RPMI7951 (cell line): ENCODE measurements around the gene AAMP. TPM values are rescaled to one million over a fixed set of nuclear protein-coding genes. Genes with fewer than 3 reads are reported as not detected.

Experiments used
- DNase-seq: peaks from one replicate; pipeline ENCODE4 v3.0.0-alpha.2; 2012; ENCODE audit warnings: low read depth
- total RNA-seq: library from RNA; depleted of rRNA; stranded (reverse); fragments of >200 nt; shearing (Covaris generic); gene quantifications from 2 replicates; pipeline ENCODE4 v1.2.3, GENCODE V29; 2014

Gene AAMP
- total RNA-seq, 1 experiment from 2014 or later: 126 TPM

DNA sequence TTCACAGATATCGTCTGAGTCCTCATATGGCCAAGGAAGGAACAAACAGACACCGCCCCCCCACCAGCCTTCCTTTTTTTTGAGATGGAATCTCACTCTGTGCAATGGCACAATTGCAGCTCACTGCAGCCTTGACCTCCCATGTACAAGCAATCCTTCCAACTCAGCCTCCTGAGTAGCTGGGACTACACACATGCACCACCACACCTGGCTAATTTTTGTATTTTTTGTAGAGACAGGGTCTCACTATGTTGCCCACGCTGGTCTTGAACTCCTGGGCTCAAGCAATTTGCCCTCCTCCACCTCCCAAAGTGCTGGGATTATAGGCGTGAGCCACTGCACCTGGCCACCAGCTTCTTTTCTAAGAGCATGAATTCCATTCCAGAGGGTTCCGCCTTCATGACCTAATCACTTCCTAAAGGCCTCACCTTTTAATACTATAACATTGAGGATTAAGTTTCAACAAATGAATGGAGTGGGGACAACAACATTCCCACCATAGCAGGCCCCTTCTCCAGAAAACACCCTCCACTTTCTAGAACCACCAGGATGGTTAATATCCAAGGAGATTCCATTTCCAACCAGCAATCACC, 24.6 kb upstream of the AAMP start:
- DNase-seq: no peak

DNA sequence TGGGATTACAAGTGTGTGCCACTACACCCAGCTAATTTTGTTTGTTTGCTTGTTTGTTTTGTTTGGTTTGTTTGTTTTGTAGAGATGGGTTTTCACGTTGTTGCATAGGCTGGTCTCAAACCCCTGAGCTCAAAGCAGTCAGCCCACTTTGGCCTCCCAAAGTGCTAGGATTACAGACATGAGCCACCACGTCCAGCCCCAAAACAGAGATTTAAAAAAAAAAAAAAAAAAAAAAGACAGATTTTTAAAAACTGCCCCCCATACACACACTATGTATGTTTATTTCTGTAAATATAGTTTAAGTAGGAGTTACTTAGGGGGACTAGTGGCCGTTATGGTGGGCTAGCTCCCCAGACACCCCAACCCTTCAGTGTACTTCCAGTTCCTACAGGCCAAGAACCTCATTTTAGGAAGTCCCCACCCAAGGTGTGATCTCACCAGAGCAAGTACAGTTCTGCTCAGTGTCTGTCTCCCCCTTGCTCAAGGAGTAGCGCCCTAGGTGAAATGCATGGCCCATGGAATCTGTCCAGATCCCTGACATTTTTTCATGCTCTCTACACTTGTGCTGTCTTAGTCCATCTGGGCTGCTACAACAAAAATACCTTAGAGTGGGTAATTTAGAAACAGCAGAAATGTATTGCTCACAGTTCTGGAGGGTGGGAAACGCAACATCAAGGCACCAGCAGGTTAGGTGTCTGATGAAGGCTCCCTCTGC, 23.9 kb upstream of the AAMP start:
- DNase-seq: no peak

DNA sequence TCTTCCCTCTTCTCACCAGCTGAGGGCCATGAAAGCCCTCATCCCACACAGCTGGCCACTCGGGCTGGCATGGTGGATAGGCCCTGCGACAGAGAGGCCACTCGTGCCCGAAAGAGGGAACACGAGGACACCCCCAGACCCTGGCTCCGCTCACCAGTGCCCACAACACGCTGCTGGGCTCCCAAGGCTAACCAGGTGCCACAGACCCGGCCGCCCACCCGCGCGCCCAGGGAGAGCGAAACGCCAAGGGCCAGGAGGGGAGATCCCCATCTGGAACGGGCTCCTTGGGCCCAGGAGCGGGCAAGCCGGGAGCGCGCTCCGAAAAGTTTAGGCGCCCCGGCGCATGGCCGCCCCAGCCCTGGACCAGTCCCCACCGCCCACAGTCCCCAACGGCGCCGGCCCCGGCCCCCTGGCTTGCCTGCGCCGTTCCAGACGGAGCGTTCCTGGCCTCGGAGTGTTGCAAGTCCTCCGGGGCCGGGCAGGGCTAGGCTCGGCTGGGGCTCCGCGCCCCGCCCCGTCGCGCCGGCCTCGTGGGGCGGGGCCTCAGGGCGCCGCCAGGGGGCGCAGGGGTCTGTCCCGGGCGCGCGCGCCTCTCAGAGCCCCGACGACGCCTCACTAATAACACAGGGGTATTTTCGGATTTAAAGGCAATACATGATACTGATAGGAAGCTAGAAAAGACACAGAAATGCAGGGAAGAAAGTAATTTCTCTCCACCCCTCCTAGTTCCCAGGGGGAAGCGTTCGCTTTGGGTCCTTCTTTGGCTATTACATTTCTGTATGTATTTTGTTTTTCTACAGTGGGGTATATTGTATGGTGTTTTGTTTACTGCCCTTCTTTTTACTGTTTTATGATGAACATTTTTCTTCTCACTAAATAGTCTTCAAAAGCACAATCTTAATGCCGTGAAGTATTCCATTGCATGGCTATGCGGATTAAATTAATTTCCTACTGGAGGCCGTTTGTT, 22.4 kb upstream of the AAMP start, which contains the start of gene TMBIM1:
TSS of gene TMBIM1 (minus strand) at position 456 of the 967 bp plus-strand sequence. CDS start 10,362 bp downstream, outside the sequence.
- peak; percentile 69 for DNase-seq

DNA sequence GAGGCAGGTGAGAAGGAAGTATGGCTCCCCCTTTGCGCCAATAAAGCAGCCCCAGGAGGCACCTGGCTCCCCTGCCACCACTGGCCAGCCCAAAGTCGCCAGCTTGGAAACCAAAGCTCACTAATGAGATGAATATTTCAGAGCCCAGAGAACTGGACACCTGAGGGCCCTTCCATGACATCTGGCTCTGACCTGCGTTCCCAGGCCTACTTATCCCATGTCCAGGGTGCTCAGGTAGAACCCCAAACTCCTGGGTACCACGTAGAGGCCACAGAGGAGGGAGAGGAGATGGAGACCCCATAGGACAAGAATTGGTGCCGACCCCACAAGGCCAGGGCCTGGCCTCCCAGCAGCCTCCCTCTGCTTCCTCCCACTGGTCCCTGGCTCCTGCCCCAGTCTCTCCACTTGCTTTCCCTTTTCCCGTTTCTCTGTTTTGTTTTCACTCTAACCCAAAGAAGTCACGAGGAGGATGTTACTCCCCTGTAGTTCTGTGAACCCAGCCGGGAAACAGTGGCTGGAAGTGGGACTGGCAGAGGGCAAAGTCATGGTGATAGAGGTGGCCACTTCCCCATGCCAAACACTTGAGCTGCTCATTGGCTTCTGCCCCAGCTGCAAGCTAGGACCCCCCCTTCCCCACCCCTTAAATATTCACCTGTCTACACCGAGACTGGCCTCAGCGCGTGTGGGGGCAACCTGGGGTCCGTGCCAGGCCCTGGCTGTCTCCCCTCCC, 21.5 kb upstream of the AAMP start:
- peak; percentile 35 for DNase-seq

DNA sequence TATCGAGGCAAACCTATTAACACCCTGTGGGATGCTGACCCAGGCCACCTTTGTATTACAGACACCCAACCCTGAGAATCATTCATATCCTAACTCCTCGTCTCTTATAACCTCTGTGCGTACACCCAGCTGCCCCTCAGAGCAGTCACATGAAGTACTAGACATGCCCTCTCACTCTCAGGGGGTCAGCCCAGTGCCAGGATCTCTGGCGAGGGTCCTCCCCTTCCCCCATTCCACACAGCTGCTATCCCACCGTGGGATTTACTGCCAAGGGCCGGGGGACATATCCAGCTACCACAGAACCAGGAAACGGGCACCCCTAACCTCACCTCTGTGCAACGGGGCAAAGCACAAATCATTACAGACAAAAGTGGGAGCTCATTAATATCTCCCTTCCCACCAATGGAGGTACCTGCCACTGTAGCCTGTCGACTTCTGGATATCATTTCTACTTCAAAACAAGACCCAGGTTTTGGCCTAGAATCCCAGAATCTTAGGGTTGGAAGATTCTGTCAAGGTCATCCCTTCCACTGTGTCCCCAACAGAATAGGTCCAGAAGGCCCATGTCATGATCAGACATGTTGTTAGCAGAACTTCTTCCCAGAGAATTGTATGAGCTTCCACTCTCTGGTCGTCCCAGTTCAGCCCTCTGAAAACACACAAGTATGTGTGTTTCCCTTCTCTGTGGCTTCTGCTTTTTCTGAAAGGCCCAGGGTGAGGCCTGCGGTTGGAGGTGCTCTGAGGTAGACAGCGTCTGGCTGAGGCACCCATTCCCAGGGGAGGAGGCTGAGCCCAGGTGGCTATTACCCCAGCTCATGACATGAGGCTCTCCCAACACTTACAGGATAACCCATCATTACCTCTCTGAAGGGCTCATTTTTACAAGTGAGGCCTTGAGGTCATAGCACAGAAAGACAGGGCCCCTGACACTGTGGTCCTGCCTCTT, 20.7 kb upstream of the AAMP start:
- no peak for DNase-seq

DNA sequence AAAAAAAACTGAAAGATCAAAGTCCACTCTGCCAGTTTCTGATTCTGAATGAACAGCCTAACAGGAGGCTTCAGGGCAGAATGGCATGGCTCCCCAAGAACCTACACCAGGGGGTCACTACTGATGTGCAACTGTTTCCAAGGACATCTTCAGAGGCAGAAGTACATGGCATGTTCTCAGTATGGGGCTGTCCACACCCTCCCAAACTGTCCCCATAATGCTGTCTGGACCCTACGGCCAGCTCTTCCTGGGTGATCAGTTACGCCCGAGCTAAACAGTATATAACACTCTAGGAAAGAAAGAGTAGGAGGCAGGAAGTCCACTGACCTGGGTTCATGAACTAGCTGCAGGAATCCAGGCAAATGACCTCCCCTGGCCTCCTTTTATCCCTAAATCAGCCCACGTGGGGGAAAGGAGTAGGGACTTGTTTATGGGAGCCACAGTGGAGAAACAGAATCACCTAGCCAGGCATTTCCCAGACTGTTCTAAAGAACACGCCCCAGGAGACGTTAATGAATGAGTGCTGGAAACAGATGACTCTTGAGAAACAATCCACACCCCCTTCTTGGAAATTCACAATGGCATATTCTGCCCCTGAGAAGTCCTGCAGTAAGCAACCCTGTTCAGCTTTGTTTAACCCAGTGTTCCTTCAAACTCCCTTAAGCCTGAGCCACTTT, 19.8 kb upstream of the AAMP start:
- DNase-seq: no peak

DNA sequence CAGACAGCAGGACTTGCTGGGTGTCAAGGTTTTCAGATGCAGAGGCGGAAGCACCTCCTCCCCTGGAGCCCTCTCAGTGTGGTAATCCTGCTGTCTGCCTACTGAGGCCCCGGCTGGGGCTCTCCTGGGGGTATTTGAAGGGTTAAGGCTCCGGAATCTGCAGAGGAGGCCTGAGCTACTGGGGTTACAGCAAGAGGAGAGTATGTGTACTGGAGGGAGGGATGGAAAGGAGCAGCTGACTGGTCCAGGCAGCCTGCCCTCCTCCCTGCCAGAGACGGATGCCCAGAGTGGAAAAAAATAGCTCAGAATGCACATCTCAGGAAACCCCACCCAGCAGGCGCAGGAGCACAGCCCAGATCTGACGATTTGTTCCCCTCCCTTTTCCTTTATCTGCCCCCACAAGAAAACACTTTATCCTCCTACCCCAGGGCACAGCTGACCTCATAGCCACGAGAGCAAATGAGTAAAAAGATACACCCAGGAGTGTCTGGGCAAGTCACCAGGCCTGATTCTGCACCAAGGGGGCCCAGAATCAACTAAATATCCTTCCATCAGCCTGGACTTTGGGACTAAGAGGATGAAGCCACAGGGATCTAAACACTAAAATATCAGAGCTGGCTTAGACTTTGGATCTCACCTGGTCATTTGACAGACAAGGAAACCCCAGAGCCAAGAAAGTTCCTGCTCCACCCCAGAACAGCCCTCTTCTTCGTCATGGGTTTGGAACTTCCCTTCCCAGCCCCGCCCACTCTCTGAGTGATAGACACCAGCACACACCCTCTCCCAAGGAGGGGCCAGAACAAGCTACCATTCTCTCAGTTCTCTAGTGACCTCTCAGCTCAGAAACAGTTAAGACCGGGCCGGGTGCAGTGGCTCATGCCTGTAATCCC, 16.9 kb upstream of the AAMP start:
- DNase-seq: peak; percentile 96

DNA sequence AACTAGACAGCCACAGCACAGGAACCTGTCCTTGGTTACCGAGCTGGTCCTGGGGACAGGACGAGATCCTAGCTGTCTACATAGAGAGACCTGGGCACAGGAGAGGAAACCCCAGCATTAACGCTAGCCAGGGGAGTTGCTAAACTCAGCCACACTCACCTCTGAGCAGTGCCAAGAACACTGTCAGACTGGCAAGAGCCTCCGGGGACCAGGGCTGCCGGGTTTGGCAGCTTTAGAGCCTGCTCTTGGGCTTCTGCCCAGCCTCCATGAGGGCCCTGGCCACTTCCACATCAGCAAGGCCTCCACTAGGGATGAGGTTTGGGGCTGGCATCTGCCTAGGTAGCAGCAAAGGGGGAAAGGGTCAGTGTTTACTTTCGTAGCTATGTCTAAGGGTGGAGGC, 15.7 kb upstream of the AAMP start:
- DNase-seq: peak; percentile 60

DNA sequence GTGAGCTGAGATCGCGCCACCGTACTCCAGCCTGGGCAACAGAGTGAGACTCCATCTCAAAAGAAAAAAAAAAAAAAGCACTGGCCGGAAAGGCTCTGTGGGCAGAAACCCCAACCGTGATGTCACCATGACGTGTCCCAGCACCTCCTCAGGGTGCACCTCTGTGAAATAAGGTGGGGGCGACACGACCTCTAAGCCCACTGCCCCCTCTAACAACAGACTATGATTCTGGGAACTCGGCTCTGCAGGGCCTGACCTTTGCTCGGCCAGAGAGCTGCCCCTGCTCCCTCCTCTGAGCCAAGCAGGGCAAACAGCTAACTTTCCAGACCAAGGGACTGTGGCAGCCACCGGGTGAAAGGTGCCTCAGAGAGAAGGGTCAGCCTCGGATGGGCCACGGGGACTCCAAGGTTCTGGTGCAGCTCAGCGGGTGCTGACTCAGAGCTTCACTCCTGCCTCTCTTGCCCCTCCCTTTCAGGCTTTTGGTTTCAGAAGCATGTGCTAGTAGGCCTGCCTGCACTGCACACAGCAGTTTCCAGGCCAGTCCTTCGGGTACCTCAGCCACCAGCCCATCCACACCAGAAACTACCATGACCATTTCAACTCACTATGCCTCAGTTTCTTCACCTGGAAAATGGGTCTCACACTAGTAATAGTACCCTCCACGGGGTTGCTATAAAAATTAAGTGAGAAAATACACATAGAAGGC, 14.3 kb upstream of the AAMP start:
- DNase-seq: peak; percentile 73

DNA sequence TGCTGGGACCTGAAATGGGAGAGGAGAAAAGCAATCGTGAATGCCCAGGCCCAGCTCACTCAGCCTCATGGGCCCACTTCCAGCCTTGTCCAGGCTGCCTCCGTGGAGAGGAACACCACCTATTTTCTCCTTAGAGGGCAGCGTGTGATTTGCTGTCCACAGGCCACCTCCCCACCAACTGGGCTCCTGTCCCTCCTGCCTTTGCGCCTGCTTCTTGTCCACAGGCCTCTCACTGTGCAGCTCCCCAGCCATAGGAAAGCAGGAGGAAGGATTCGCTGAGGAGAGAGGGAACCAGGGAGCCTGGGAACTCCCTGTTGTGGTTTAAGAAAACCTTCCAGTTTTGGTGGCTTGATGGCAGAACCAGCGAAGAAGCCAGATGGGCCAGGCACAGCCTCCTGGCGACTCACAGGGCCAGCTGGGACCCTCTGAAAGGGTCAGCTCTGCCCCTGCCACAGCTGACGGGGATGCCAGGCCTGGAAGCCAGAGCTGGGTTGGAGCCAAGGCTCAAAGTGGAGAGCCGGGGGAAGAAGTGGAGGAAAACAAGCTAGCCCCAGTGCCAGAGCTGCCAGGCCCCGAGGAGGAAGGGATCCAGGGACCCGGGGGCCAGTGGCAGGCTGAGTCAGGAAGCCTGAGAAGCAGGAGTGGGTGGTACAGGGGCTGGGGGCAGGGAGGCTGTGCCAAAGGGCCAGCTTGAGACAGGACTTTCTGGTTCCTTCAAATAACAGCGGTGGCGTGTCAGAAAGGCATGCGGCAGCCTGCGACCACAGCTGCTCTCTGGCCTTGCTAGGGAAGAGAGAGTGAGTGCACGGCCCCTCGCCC, 12.4 kb upstream of the AAMP start:
- no peak for DNase-seq

DNA sequence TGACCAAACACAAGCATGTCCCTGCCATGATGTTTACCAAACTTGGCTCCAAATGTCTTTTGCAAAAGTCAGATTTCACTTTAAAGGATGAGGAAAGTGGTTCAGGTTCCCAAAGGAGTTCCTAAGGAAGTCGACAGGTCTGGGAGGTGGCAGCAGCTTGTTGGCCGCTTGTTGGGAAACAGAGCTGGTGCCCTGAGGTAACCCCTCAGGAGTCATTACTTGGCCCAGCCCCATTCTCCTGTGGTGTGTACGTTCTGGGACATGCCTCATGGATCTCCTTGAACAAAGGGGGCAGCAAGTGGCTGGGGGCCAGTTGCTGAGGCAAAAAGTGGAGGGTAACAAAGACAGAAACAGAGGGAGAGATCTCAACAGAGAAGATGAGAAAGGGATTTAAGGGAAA, 11.5 kb upstream of the AAMP start:
- DNase-seq: no peak

DNA sequence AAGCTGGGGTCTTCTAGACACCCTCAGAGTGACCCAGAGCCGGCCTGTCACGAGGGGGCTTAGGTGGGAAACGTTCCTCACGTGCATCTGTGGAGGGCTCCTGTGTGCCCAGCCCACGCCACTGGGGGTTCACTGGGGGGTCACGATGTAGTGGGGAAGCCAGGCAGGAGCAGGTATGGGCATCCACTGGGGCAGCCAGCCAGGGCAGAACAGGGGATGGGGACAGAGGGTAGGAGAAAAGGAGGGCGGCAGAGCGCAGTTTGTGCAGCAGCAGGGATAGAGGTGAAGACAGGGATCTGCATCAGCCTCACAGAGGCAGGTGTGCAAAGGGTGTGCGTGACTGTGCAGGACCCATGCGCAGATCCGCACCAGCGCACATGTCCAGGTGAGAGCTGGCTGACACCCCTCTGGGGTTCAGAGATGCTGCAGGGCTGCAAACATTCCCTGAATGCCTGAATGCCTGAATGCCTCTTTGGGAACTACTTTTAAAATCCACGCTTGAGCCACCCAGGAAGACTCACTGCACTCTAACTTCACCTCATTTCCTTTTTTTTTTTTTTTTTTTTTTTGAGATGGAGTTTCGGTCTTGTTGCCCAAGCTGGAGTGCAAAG, 10.4 kb upstream of the AAMP start:
- no peak for DNase-seq

DNA sequence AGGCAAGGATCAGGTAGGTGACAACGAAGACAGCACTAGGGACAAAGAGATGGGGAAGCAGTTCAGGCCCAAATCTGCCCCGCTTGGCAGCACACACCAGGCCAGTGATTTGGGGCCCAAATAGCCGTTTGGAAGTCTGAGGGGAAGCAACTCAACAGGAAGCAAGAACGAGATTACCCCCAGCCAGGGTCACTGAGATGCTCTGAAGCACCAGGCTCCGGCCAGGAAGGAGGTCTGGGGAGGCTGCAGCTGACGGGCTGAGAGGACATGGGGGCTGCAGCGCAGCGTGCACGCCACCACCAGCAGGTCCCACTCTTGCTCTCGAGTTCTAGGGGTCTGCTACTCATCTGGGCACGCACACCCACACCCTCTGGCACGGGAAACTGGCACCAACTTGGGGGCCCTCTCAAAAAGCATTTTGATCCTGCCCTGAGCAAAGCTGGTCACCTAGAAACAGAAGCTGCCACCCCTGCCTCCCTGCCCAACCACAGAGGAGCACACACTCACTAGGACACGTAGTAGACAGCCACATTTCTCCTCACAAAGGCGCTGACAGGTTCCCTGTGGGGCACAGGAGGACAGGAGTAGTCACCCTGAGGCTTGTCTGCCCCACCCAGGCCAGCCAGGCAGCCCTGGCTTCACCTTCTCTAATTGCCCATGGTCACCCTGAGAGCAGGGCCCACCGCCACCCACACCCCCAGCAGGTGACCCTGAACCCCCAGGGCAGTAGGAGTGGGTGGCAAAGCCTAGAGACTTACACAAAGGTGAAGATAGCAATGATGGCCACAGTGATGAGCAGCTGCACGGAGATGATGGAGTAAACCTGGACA, 8.8 kb upstream of the AAMP start:
- DNase-seq: no peak

DNA sequence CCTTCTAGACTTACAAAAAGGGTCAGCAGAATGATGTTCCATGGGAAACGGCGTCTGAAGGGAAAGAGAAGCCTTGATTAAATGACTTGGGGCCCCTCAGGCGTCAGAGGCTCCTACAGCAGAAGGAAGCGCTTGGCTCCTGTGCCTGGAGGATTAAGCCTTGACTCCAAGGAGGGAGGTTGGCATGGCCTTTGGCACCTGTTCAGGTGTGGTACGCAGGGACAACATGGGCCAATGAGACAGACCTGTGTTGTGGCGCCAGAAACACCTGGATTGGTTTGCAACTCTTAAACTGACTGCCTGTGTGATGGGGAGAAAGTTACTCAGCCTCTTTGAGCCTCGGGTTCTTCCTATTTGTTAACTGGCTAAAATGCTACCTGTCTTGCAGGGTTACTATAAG, 8.0 kb upstream of the AAMP start:
- no peak for DNase-seq

DNA sequence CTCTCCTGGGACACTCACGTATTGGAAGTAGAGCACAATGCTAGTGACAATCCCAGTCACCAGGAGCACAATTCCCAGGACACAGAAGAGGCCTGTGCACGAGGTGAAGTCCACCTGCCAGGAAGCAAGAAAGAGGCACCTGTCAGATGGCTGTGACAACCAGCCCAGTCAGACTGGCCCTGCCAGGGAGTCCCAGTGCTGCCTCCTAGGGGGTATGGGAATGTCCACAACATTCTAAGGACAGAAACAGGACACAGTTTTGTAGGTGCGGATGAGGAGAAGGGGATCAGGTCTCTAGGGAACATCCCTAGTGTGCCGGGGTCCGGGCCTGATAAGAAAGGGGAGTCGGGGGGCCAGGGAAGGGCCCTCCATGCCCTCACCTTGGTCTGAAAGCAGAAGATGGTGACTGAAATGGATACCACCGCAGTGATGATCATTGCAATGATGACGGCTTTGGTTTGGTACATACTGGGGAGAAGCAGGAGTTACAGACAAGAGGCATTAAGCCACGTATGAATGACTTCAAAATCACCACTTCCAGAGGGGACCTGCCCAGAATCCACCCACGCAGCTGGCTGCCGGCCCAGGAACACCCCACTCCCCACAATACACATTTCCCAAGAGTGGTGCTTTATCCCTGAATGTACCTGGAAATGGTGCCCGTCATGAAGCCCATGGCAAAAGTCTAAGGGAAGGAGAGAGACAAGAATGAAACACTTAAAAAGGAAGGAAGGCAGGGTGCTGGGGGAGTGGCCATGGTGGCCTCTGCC, 7.2 kb upstream of the AAMP start:
- DNase-seq: no peak
